ENCODE data around the gene KLHL40.

The KLHL40 gene

GRCh38 chr3:42665050-42665878 is 20.1 kb upstream of the KLHL40 start:
- DNase-seq (ENCODE audit: low read depth in 2 of 2) = no peak
- H3K4me3 ChIP-seq (replicated peaks in 1 of 2; ENCODE audit: low read depth in 2 of 2, low read length in 2 of 2) = no peak overlapping the region
- no peak for TF ChIP-seq CTCF (IDR thresholded peaks at IDR 0.05; ENCODE audit: low read depth, low read length)

- no peak for DNase-seq (ENCODE audit: low read depth in 2 of 2)
- TF ChIP-seq CTCF (IDR thresholded peaks at IDR 0.05; ENCODE audit: low read depth, low read length) = no peak
- no peak overlapping the region for H3K4me3 ChIP-seq (replicated peaks in 1 of 2; ENCODE audit: low read depth in 2 of 2, low read length in 2 of 2)
Observed at GRCh38 chr3:42666022-42666421, 19.3 kb upstream of the KLHL40 start.

GRCh38 chr3:42666577-42666998 is 18.7 kb upstream of the KLHL40 start:
- DNase-seq (ENCODE audit: low read depth in 2 of 2) = no peak
- no peak for TF ChIP-seq CTCF (IDR thresholded peaks at IDR 0.05; ENCODE audit: low read depth, low read length)
- H3K4me3 ChIP-seq (replicated peaks in 1 of 2; ENCODE audit: low read depth in 2 of 2, low read length in 2 of 2) = no peak overlapping the region

GRCh38 chr3:42667096-42667522 is 18.2 kb upstream of the KLHL40 start:
- no peak overlapping the region for H3K4me3 ChIP-seq (replicated peaks in 1 of 2; ENCODE audit: low read depth in 2 of 2, low read length in 2 of 2)
- no peak for TF ChIP-seq CTCF (IDR thresholded peaks at IDR 0.05; ENCODE audit: low read depth, low read length)
- DNase-seq (ENCODE audit: low read depth in 2 of 2) = no peak

GRCh38 chr3:42667523-42668412 is 17.6 kb upstream of the KLHL40 start:
- TF ChIP-seq CTCF (IDR thresholded peaks at IDR 0.05; ENCODE audit: low read depth, low read length) = no peak
- DNase-seq (ENCODE audit: low read depth in 2 of 2) = no peak
- H3K4me3 ChIP-seq (replicated peaks in 1 of 2; ENCODE audit: low read depth in 2 of 2, low read length in 2 of 2) = no peak overlapping the region

GRCh38 chr3:42668413-42668760 is 16.9 kb upstream of the KLHL40 start:
- no peak overlapping the region for H3K4me3 ChIP-seq (replicated peaks in 1 of 2; ENCODE audit: low read depth in 2 of 2, low read length in 2 of 2)
- no peak for DNase-seq (ENCODE audit: low read depth in 2 of 2)
- TF ChIP-seq CTCF (IDR thresholded peaks at IDR 0.05; ENCODE audit: low read depth, low read length) = no peak

All from cardiac fibroblast (primary cell).